Natural killer cell (primary cell): Measurements from ENCODE around the gene SIAH2. TPM values are rescaled to one million over a fixed set of nuclear protein-coding genes. Genes with fewer than 3 reads are reported as not detected.

Source experiments
- ATAC-seq, 3 donors: fragments of 150-1000 bp in 2 of 3; fragments of 200-7000 bp in 1 of 3; cut with Tn5 transposase; 1 replicate in 1 of 3; 2 replicates in 2 of 3; pipeline ENCODE4 v1.10.0; 2021; ENCODE audit warnings: mild to moderate bottlenecking in 2 of 3, moderate library complexity in 2 of 3
- DNase-seq, 2 donors: peaks; one replicate each; pipeline versions ENCODE4 v3.0.0 to v3.0.0-alpha.2; 2013 to 2021; ENCODE audit warnings: mixed read lengths in 1 of 2
- H3K27ac ChIP-seq: one replicate; pipeline ENCODE4 v1.5.1; 2013; ENCODE audit warnings: mild to moderate bottlenecking, low read length
- H3K27me3 ChIP-seq: one replicate; pipeline ENCODE4 v1.6.1; 2013; ENCODE audit warnings: low read length; ENCODE audit not compliant: control insufficient read depth, insufficient read depth
- H3K36me3 ChIP-seq: one replicate; pipeline ENCODE4 v1.6.1; 2013; ENCODE audit warnings: low read length; ENCODE audit not compliant: control insufficient read depth, insufficient read depth
- H3K4me1 ChIP-seq: one replicate; pipeline ENCODE4 v1.6.1; 2013; ENCODE audit warnings: low read length; ENCODE audit not compliant: control insufficient read depth, insufficient read depth
- H3K4me3 ChIP-seq: one replicate; pipeline ENCODE4 v1.5.1; 2013; ENCODE audit warnings: low read length
- H3K9me3 ChIP-seq: one replicate; pipeline ENCODE4 v1.6.1; 2013; ENCODE audit warnings: low read length; ENCODE audit not compliant: control insufficient read depth, insufficient read depth
- H3K27ac Mint-ChIP-seq, 2 donors: one replicate each; pipeline ENCODE4 v1.8.0; 2022; ENCODE audit warnings: mild to moderate bottlenecking in 2 of 2, mixed read lengths in 2 of 2, moderate library complexity in 1 of 2
- H3K27me3 Mint-ChIP-seq, 2 donors: one replicate each; pipeline ENCODE4 v1.8.0; 2022; ENCODE audit warnings: low read depth in 2 of 2, mixed read lengths in 2 of 2
- H3K36me3 Mint-ChIP-seq: one replicate; pipeline ENCODE4 v1.8.0; 2022; ENCODE audit warnings: mixed read lengths
- H3K4me1 Mint-ChIP-seq, 2 donors: one replicate each; pipeline ENCODE4 v1.8.0; 2022; ENCODE audit warnings: mixed read lengths in 2 of 2
- H3K4me3 Mint-ChIP-seq: one replicate; pipeline ENCODE4 v1.8.0; 2022; ENCODE audit warnings: mild to moderate bottlenecking, moderate library complexity, mixed read lengths
- H3K9me3 Mint-ChIP-seq, 2 donors: one replicate each; pipeline ENCODE4 v1.8.0; 2022; ENCODE audit warnings: mixed read lengths in 2 of 2
- CTCF ChIP-seq: fragments of 200-600 bp; IDR thresholded peaks from one replicate; pipeline ENCODE4 v1.8.0; 2022; ENCODE audit warnings: antibody characterized with exemption
- WGBS: methylation state at CpG from one replicate; pipeline ENCODE4 v1.1.7; 2013; ENCODE audit warnings: missing lambda C conversion rate; ENCODE audit not compliant: insufficient coverage; 5-methylcytosine and 5-hydroxymethylcytosine counted together
- intact Hi-C: fragments of 100-400 bp; cut with micrococcal nuclease; formaldehyde crosslinking; loops from one replicate; pipeline ENCODE4 v1.14.2; 2022
- total RNA-seq, 4 donors: library from RNA; stranded (reverse); fragments of 120-200 nt in 1 of 4; gene quantifications; one replicate each; pipeline versions ENCODE4 v1.2.3 to v1.2.4, GENCODE V29; 2013 to 2022

The SIAH2 gene
- total RNA-seq, 3 donors from 2014 or later (not counting 1 experiment from before 2014, with no cell fraction given): 22.7 to 25.7 (median 23.8) TPM

GRCh38 chr3:150738688-150739087, 24.3 kb downstream of the SIAH2 start:
- Mint-ChIP-seq H3K27ac (no peak overlapping the region), H3K4me1 (peaks cover 21 to 24% of the 10 kb centered on the region in 2 donors), H3K9me3 (no peaks in the 10 kb centered on the region), H3K27me3 (no peaks in the 10 kb centered on the region), H3K36me3 (no peaks in the 10 kb centered on the region), H3K4me3 (no peak overlapping the region)
- intact Hi-C loops: no loop called here
- no peak overlapping the region for H3K27ac ChIP-seq
- WGBS: 77% methylated on average over 4 of the region's 4 CpGs
- H3K4me1 ChIP-seq: peaks cover 11% of the 10 kb centered on the region
- DNase-seq (no peak), ATAC-seq (no peak)
- peaks cover 16% of the 10 kb centered on the region for H3K36me3 ChIP-seq
- H3K27me3 ChIP-seq: no peaks in the 10 kb centered on the region
- no peaks in the 10 kb centered on the region for H3K9me3 ChIP-seq
- TF ChIP-seq CTCF: no peak
- H3K4me3 ChIP-seq: no peak overlapping the region

- H3K9me3 ChIP-seq: no peaks in the 10 kb centered on the region
- DNase-seq (no peak), ATAC-seq (peak in 1 of 3 donors; percentile 52)
- H3K4me3 ChIP-seq: no peak overlapping the region
- intact Hi-C loops: no loop called here
- H3K9me3 Mint-ChIP-seq: no peaks in the 10 kb centered on the region
- no peaks in the 10 kb centered on the region for H3K27me3 ChIP-seq
- no peaks in the 10 kb centered on the region for H3K27me3 Mint-ChIP-seq
- peaks cover 11% of the 10 kb centered on the region for H3K4me1 ChIP-seq
- WGBS: 67% methylated on average over 1 of the region's 2 CpGs
- H3K4me1 Mint-ChIP-seq: peaks cover 21 to 28% of the 10 kb centered on the region in 2 donors
- no peak overlapping the region for H3K4me3 Mint-ChIP-seq
- no peaks in the 10 kb centered on the region for H3K36me3 Mint-ChIP-seq
- peaks cover 16% of the 10 kb centered on the region for H3K36me3 ChIP-seq
- no peak overlapping the region for H3K27ac ChIP-seq
- H3K27ac Mint-ChIP-seq: no peak overlapping the region
- no peak for TF ChIP-seq CTCF
Observed at GRCh38 chr3:150737874-150738679, 24.9 kb downstream of the SIAH2 start.

GRCh38 chr3:150736903-150737832, 25.8 kb downstream of the SIAH2 start:
- Histone ChIP-seq H3K4me1 (peaks cover 11% of the 10 kb centered on the region), H3K4me3 (no peak overlapping the region), H3K27ac (no peak overlapping the region), H3K9me3 (no peaks in the 10 kb centered on the region), H3K36me3 (peaks cover 12% of the 10 kb centered on the region), H3K27me3 (no peaks in the 10 kb centered on the region)
- Mint-ChIP-seq H3K36me3 (no peaks in the 10 kb centered on the region), H3K4me3 (no peak overlapping the region), H3K9me3 (no peaks in the 10 kb centered on the region), H3K27ac (no peak overlapping the region), H3K27me3 (no peaks in the 10 kb centered on the region), H3K4me1 (peaks cover 14 to 22% of the 10 kb centered on the region in 2 donors)
- intact Hi-C loops: no loop called here
- WGBS: 92% methylated on average over 8 of the region's 8 CpGs
- ATAC-seq (no peak), DNase-seq (peak in 1 of 2 donors; percentile 63)
- TF ChIP-seq CTCF: no peak
